HG03565 (cell line): Measurements from ENCODE around the gene ZFX.

Experiments used
- ATAC-seq: cut with Tn5 transposase; IDR thresholded peaks from one replicate; pipeline ENCODE4 v1.9.1; 2021; ENCODE audit warnings: mild to moderate bottlenecking, moderate library complexity; ENCODE audit not compliant: unreplicated experiment

The ZFX gene

DNA sequence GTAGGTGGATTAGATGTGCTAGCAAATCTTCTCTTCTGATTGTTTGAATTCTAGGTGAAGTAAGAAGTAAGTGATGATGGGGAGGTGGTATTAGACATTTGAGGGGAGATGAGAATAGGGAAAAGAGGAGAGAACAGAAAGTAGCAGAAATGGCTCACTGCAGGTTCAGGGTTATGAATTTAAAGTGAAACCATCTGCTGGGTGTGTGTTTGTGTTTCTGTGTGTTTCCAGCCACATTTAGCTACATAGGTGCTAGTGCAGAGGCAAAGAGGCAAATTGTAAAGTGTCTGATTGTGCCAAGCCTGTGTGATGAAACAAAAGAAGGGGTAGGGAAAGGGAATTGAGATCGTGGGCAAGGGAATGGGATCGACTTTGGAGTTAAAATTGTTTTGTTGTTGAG is 50.6 kb downstream of the ZFX start:
- no peak for ATAC-seq

- no peak for ATAC-seq
These were observed 51.7 kb downstream of the ZFX start for GRCh38 chrX:24201216-24201615.

- ATAC-seq = no peak
These were observed 53.0 kb downstream of the ZFX start for GRCh38 chrX:24202465-24203031.

DNA sequence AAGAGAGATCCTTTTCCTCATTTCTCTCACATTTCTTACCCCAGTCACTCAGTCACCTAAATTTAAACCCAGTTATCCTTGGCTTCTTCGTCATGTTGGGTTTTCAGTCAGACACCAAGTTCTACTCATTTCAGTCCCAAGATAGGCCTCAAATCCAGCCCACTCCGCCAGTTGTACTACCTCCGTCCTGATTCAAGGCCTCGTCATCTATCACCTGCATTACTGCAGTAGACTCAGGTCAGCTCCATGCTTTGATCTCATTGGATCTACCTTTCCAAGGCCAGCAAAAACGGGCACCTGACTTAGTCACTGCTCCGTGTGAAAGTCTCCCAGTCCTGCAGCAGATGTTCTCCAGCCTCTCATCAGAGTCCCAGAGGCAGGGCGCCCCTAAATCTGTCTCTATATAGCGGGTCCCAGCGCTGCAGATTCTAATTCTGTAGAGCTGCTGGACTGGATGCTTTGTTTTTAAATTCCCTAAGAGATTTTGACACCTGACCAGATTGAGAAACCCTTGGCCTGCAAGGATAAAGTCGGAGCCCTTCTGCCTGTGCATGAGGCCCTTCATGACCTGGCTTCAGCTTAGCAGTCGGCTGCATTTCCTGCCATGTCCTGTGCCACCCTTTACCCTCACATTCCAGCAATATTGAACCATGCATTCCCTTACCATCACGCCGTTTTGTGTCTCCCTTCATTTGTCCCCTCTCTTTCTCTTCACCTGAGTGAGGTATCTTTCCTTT is 53.7 kb downstream of the ZFX start:
- ATAC-seq = no peak

DNA sequence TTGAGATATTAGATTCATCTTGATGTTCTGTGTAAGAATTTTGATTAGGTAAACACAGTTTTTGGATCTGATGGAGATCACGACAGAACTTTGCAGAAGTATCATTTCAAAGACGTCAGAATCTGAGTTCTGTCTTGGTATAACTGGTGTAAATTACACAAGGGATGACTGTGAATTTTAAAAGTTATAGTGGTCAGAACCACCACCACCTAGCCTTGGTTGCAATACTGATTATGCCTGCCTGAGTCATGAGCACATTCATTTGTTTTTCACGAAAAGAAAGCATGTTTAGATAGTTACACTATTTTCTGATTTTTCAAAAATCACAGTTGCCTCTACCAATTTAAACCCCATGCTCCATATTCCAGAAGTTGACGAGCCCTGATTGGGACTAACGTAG is 54.8 kb downstream of the ZFX start:
- ATAC-seq = no peak

DNA sequence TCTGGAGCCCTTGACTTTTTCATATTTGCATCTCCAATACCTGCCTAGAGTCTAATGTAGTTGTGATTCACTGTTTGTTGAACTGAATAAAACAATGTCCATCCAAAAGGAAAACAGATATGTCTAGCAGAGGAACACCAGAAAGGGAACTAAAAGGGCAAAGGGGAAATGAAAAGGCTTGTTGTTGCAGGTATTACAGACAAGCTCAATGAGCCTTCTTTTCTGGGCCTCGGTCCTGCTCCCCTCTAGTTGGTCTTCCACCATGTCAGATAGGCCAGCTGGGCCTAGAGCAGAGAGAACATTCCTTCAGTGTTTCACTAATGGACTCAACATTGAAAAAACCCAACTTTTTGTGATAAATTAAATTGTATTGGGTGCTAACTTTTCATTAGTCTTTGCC is 55.4 kb downstream of the ZFX start:
- ATAC-seq = no peak

DNA sequence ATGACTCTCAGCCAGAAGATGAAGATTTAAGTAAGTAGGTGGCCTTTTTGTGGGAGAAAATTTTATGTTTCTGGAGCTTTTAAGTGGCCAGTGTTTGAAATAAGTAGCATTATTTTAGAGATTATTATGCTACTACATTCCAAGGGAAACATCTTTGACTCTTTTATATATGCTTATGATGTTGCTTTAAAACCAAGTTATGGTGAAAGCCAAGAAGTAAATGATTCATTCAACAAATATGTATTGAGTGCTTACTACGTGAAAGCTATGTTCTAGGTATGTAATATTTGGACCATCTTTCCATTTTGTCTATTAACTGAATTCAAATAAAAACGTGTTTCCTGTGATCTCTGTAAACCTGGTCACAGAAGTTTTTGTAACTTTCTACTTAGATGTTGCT is 58.3 kb downstream of the ZFX start:
- ATAC-seq = no peak

DNA sequence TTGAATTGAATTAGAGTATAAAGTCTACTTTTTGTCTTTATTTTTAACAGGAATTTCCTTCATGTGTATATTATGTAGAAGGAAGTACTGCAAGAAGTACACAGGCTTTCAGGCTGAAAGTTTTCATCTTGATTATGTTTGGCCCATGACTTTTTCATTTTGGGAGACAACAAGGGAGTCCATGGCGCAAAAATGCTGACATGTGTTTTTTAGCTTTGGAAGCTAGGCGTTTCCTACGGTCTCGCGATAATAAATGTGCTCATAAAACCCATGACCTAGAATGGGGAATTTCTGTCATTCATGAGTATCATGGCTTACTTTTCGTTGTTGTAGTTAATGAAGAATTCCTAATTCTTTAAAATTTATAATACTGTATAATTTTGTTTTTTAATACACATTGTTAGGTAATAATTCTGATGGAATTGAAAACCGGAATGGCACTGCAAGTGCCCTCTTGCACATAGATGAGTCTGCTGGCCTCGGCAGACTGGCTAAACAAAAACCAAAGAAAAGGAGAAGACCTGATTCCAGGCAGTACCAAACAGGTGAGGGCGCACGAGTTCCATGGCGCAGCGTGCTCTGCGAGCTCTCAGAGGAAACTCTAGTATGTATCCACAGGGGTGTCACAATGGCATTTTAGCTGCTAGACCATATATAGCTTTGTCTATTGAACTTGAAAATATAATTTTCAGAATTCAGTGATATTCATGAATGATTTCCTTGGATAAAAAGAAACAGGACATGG is 59.1 kb downstream of the ZFX start:
- no peak for ATAC-seq

DNA sequence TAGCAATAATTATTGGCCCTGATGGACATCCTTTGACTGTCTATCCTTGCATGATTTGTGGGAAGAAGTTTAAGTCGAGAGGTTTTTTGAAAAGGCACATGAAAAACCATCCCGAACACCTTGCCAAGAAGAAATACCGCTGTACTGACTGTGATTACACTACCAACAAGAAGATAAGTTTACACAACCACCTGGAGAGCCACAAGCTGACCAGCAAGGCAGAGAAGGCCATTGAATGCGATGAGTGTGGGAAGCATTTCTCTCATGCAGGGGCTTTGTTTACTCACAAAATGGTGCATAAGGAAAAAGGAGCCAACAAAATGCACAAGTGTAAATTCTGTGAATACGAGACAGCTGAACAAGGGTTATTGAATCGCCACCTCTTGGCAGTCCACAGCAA is 60.7 kb downstream of the ZFX start:
- ATAC-seq = no peak

DNA sequence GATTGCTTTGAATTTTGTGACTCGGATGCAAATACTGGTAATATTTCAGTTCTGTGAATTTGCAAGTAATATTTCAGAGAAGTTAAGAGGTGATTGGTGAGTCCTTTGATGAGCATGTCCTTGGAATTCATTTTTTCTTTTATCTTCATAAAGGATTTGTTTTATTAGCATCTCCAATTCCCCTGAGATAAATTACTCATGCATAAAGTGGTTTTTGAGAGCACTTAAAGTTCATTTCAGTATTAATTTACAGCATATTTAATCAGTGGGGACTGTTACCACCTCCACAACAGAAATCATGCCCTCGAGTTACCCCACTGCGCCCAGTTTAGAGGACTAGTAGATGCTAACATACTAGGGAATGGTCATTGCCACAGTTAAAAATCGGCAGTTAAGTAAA is 65.0 kb downstream of the ZFX start:
- no peak for ATAC-seq

- ATAC-seq = no peak
These were observed 65.7 kb downstream of the ZFX start for GRCh38 chrX:24215272-24215671.

- ATAC-seq = no peak
These were observed 66.5 kb downstream of the ZFX start for GRCh38 chrX:24216037-24216436.

DNA sequence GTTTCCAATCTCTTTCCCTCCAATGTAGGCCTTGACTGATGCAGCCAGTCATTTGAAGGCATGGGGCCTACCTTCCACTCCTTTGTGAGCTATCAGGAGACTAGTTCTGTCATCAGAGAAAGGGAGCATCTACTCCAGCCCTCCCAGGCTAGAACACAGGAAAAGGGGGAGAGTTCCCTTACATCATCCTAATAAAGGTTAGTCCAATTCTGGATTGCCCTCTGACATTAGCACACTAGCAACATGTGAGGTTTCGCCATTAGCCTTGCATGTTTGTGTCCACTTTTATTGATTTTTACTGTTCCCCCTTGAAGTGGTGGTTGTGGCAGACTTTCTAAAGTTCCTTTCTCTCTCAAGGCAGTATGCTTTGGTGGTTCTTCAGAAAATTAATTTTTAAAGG is 67.3 kb downstream of the ZFX start:
- ATAC-seq = no peak

DNA sequence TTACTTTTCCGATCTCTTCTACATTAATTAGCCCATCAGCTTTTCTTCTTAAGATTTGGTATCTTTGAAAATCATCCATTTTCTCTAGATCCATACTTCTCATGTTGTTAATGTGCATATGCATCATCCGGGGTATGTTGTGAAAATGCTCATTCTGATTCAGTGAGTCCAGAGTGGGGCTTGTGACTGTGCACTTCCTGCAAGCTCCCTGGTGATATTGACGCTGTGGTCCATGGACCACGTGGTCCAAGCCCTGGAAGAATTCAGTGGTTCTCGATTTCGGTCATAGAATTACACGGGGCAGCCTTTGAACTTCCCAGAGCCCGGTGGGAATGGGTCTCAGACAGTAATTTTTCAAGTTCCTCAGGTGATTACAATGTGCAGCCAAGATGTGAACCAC is 69.8 kb downstream of the ZFX start:
- no peak for ATAC-seq

DNA sequence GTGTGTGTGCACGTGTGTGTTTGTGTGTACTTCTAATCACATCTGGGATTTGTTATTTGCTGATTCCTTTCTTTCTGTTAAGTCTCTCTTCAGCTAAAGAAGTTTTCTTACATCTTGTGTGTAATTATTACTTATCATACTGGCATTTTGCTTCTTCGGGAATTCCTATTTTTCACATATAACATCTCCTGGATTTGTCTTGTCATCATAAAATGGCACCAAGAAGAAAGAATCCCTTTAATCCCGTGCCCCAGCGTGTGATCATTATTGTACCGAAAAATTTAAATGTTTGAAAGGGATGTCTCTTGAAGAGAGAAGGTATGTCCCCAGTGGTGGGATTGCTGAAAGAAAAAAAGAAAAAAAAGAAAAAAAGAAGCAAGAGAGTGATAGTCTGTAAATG is 72.3 kb downstream of the ZFX start:
- ATAC-seq = no peak

GRCh38 chrX:24225265-24225664 is 75.7 kb downstream of the ZFX start:
- ATAC-seq = no peak

DNA sequence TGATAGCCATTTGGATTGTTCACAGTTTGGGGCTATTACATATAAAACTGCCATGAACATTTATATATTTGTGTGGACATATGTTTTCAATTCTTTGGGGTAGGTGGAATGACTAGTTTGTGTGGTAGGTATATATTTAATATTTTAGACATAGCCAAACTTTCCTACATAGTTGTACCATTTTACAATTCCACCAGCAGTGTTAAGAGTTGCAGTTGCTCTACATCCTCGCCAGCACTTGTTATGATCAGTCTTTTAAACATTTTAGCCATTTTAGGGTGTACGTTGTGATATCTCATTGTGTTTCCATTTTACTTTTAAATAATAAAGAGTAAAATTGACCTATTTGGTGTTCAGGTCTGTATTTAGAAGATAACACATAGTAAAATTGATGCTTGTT is 76.6 kb downstream of the ZFX start:
- no peak for ATAC-seq

DNA sequence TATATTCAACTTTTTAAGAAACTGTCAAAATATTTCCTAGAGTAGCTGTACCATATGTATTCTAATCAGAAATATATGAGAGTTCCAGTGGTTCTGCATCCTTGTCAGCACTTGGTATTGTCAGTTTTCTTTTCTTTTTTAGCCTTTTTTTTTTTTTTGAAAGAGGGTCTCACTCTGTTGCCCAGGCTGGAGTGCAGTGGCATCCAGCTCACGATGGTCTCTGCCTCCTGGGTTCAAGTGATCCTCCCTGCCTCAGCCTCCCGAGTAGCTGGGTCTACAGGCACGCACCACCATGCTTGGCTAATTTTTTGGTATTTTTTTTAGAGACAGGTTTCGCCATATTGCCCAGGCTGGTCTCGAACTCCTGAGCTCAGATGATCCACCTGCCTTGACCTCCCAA is 79.1 kb downstream of the ZFX start:
- ATAC-seq = no peak

GRCh38 chrX:24229400-24229879 is 79.9 kb downstream of the ZFX start:
- ATAC-seq = no peak

GRCh38 chrX:24229976-24230375 is 80.4 kb downstream of the ZFX start:
- ATAC-seq = no peak

DNA sequence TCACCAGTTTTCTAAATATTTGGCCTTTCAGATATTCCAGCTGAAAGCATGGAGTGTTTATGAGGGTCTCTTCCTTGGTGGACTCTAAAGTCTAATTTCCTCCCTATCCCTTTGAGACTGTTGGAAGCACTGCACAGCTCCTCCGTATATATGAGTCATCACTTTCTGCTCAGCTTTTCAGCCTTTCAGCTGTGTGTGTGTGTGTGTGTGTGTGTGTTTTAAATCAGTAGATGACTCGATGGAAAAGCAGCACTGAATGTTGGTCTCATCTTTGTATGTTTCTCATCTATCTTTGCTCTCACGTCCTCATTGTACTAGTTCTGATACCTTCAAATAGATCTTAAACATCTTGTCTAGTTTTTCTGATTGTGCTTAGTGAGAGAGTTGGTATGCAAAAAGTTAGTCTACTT is 81.6 kb downstream of the ZFX start:
- no peak for ATAC-seq

DNA sequence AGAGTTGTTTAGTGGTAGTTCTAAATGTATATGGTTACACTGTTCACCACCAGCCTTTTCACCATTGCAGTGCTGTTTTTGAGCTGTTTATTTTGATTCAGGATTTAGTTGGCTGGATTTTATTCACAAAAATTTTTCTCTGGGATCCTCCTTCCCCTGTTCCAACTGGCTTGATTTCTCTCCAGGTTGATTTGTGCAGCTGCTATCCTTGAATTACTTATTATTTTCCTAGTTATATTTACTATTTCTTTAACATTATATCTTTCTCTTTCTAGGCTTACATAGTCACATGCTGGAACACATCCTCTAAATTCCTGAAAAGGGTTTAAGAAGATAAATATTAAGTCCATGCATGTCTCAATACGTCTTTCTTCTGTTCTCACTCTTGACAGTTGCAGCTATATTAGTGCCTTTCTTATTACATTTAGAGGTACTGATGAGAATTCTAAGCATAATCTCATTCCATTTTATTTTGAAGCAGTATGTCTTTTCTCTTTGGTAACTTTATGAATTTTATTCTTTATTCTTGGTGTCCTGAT is 82.2 kb downstream of the ZFX start:
- ATAC-seq = no peak
